A549 (cell line): ENCODE measurements around the gene MGST2.

Source experiments
- CBX8 ChIP-seq: fragments of 200-600 bp; sonication (generic); IDR thresholded peaks from 2 replicates; pipeline ENCODE4 v1.6.1; 2016
- CTCF ChIP-seq: fragments of >200 bp; sonication (Bioruptor Twin); formaldehyde crosslinking; IDR thresholded peaks from 3 replicates; pipeline ENCODE4 v1.5.1; 2016
- EP300 ChIP-seq, 2 experiments: fragments of >200 bp; sonication (Bioruptor Twin); formaldehyde crosslinking; IDR thresholded peaks; 2 replicates in 1 of 2; 3 replicates in 1 of 2; pipeline ENCODE4 v1.6.1; 2016 to 2017
- MAX ChIP-seq: IDR thresholded peaks from 2 replicates; pipeline ENCODE4 v1.6.1; 2012
- MYC ChIP-seq: IDR thresholded peaks from 2 replicates; pipeline ENCODE4 v1.6.1; 2012; ENCODE audit warnings: mild to moderate bottlenecking, inconsistent platforms, low read length, improper control_type of control experiment, borderline replicate concordance
- PHF8 ChIP-seq: fragments of 200-600 bp; sonication (generic); IDR thresholded peaks from 2 replicates; pipeline ENCODE4 v1.6.1; 2016; ENCODE audit warnings: low read depth, mild to moderate bottlenecking, antibody characterized with exemption, moderate library complexity, borderline replicate concordance
- SREBF2 ChIP-seq: fragments of 450-650 bp; IDR thresholded peaks from 2 replicates; pipeline ENCODE4 v1.6.1; 2014; ENCODE audit warnings: mild to moderate bottlenecking, moderate library complexity
- USF2 ChIP-seq: fragments of 450-650 bp; IDR thresholded peaks from 2 replicates; pipeline ENCODE4 v1.6.1; 2014; ENCODE audit warnings: antibody characterized with exemption

GRCh38 chr4:139690419-139690818, 24.8 kb downstream of the MGST2 start:
- no peak for TF ChIP-seq MYC
- no peak for TF ChIP-seq CTCF
- TF ChIP-seq SREBF2 = no peak
- TF ChIP-seq EP300 (IDR thresholded peaks at IDR 0.05) = no peak
- TF ChIP-seq MAX = no peak
- no peak for TF ChIP-seq PHF8
- no peak for TF ChIP-seq USF2
- no peak for TF ChIP-seq CBX8
